Measurements from ENCODE around the gene ARHGAP4.

ARHGAP4 gene

DNA sequence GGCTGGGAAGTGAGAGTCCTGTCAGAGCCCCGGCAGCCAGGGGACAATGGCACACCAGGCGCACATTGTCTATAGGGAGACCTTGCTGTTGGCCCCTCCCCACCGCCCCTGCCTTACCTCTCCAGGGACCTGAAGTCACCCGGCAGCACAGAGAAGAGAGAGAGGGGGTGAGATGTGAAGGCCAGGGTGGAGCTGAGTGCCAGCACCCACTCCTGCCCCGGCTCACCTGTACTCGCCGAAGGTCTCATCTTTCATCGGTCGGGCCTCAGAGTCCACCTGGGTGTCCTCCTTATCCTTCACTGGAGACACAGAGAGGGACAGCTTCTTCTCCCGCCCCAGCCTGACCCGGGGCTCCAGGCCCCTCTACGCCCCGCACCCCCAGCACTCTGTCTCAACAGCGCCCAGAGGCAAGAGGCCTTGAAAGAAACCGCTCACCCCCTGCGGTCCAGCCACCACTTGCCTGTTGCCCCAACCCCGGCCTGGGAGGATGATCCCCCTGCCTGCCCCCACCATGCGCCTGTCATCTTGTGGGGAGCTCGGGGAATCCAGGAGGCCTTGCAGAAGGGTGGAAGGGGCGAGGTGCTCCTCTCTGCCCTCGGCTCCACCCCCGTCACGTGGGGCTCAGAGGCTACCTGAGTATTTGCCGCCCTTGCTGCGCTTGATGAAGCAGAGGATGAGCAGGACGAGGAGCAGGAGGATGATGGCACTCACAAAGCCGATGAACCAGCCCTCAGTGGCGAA lies 62.6 kb downstream of the ARHGAP4 start:
- no peak for DNase-seq

DNA sequence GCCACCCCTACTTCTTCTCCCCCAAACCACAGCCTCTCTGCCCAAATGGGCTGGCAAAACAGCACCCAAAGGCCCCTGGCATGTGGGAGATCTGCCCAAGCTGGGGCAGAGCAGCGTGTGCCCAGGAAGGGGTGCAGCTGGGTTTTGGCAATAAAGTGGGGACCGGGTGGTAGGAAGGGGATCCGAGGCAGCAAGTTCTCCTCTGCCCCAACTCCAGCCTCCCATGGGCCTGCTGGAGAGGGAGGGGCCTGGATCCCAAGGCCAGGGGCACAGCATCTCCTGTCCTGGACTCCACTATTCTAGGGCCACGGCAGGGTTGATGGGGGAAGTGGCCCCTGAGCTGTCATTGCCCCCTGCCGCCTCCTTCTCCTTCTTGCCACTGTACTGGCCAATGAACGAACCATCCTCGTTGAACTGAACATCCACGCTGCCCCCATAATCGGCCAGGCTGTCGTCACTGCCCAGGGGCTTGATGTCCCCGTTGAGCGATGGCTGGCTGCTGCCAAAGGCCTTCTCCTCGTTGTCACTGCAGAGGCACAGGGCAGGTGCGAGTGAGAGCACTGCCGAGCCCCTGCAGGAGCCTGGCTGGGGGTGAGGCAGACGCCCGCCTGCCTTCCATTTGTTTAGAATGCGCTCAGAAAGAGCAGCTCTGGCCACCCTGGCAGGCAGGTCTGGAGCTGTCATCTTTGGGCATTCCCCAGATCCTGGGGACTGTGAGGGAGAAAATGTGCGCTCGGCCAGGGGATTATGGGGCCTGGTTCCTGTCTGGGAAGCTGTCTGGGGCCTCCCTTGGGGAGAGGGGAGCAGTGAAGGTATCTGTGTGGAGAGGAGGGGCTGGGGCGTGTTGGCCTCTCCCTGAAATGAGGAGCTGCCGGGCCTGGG lies 63.5 kb downstream of the ARHGAP4 start:
- no peak for DNase-seq

DNA sequence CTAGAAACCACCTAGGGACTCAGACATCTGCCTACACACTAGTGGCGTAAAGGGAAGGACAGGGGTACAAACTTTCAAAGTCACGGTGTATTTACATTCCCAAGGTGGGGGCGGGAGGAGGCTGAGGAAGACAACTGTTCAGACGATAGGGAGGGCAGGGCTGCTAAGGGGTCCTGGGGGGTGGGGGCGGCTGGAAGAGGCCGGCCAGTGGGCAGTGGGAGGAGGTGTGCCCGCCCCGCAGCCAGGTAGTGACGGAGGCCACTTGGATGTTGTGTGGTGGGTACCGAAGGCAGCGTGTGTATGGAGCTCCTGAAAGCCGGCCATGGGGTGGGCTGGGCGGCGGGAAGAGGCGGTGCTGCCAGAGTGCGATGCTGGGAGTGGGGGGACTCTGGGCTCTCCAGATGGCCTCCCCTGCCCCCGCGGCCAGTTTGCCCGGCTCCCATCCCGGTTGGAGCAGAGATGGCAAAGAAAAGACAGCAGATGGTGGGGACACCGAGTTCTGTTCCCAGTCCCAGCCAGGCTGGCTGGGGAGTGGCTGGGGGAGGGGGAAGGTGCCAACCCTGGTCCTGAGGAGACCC lies 64.2 kb downstream of the ARHGAP4 start:
- no peak for DNase-seq

DNA sequence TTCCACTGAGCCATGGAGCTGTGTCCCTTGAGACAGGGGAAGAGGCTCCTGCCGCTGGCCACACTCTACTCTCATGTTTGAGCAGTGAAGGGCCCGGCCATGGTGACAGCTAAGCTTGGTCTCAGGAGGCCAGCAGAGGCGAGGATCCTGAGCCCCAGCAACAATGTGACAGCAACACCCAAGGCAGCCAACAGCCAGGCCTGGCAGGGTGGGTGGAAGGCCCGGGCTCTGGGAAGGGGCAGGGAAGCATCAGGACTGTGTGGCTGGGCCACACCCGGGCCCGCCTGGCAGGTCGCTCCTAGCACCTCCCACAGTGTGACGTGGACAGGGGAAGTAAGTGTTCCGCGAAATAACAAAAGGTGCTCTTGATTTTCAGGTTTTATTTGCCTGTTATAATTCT lies 64.9 kb downstream of the ARHGAP4 start:
- DNase-seq = no peak
